ENCODE data around the gene SNAPIN. TPM values are rescaled to one million over a fixed set of nuclear protein-coding genes. Genes with fewer than 3 reads are reported as not detected.
"Not testable (repeated sequence)": the region's sequence is repeated elsewhere in the genome, so short reads cannot be mapped to it uniquely, and the experiment has no call there.

The SNAPIN gene
- total RNA-seq, 6 experiments from 2014 or later, result 14.6 to 33.2 (median 18.0) TPM

GRCh38 chr1:153670257-153670858 lies 11.9 kb downstream of the SNAPIN start:
- intact Hi-C loops (cut with DNase I), result loop anchor here (10.0 kb wide), 2 partner anchors 104 to 314 kb away; partner anchors contain the start of genes RAB13 (in 1 of the 2) and SLC27A3 (in 1 of the 2)
- Histone ChIP-seq H3K4me1 (peaks cover 0 to 24% (median 7%) of the 10 kb centered on the region in 4 donors), H3K9me3 (no peaks in the 10 kb centered on the region), H3K4me3 (peak overlapping the region; percentile 63 to 86 (median 64)), H3K27ac (peak overlapping the region; percentile 6 to 67 (median 59)), H3K36me3 (peaks cover 8 to 34% (median 20%) of the 10 kb centered on the region in 4 donors), H3K27me3 (no peaks in the 10 kb centered on the region)
- DNase-seq (peak in 2 of 3 donors; percentile 33 to 59), ATAC-seq (peak; percentile 13 to 29 (median 21))
- under 1% methylated on average over 22 of the region's 22 CpGs for WGBS (ENCODE audit: insufficient coverage, low coverage, low lambda C conversion rate, missing lambda C conversion rate)
- no peak for TF ChIP-seq POLR2A (IDR thresholded peaks at IDR 0.05)
- no peak for TF ChIP-seq CTCF (IDR thresholded peaks at IDR 0.05)

GRCh38 chr1:153670859-153671627 lies 12.5 kb downstream of the SNAPIN start, which contains the start of gene ILF2:
Gene ILF2 (minus strand): TSS chr1:153670993. CDS start chr1:153670922, 71 bp downstream.
- Histone ChIP-seq H3K4me1 (peaks cover 0 to 21% (median 6%) of the 10 kb centered on the region in 4 donors), H3K36me3 (peaks cover 4 to 28% (median 14%) of the 10 kb centered on the region in 4 donors), H3K4me3 (peak within 1 kb of the TSS; percentile 63 to 86 (median 64)), H3K27ac (peak within 1 kb of the TSS; percentile 73 to 85 (median 79)), H3K9me3 (no peaks in the 10 kb centered on the region), H3K27me3 (no peaks in the 10 kb centered on the region)
- WGBS (ENCODE audit: insufficient coverage, low coverage, low lambda C conversion rate, missing lambda C conversion rate), result under 1% methylated on average over 32 of the region's 35 CpGs
- ATAC-seq (peak; percentile 89 to 96 (median 95)), DNase-seq (peak; percentile 95 to 97 (median 97))
- TF ChIP-seq CTCF (IDR thresholded peaks at IDR 0.05) (peak in 3 of 4 donors; percentile 11 to 46 (median 43)), POLR2A (IDR thresholded peaks at IDR 0.05) (peak; percentile 79)
- intact Hi-C loops (cut with DNase I), result loop anchor here (10.0 kb wide), 2 partner anchors 104 to 314 kb away; partner anchors contain the start of genes RAB13 (in 1 of the 2) and SLC27A3 (in 1 of the 2)

GRCh38 chr1:153671628-153672353 lies 13.3 kb downstream of the SNAPIN start:
- Histone ChIP-seq H3K4me1 (peaks cover 0 to 21% (median 6%) of the 10 kb centered on the region in 4 donors), H3K36me3 (peaks cover 0 to 20% (median 10%) of the 10 kb centered on the region in 4 donors), H3K4me3 (peak overlapping the region; percentile 23 to 86 (median 37)), H3K27ac (peak overlapping the region; percentile 73 to 85 (median 79))
- intact Hi-C loops (cut with DNase I), result loop anchor here (10.0 kb wide), 2 partner anchors 103 to 313 kb away; partner anchors contain the start of genes RAB13 (in 1 of the 2) and SLC27A3 (in 1 of the 2)
- not testable (repeated sequence) for H3K27me3 ChIP-seq, H3K9me3 ChIP-seq, DNase-seq
- 10% methylated on average over 28 of the region's 28 CpGs for WGBS (ENCODE audit: insufficient coverage, low coverage, low lambda C conversion rate, missing lambda C conversion rate)
- ATAC-seq, result peak in 2 of 4 donors; percentile 0 to 1

- H3K27me3 ChIP-seq, result no peaks in the 10 kb centered on the region
- WGBS (ENCODE audit: insufficient coverage, low coverage, low lambda C conversion rate, missing lambda C conversion rate), result 87% methylated on average over 2 of the region's 2 CpGs
- peaks cover 0 to 25% (median 9%) of the 10 kb centered on the region in 4 donors for H3K4me1 ChIP-seq
- peaks cover 0 to 3% (median 0%) of the 10 kb centered on the region in 4 donors for H3K36me3 ChIP-seq
- no peak overlapping the region for H3K4me3 ChIP-seq
- ATAC-seq (no peak), DNase-seq (no peak)
- TF ChIP-seq POLR2A (IDR thresholded peaks at IDR 0.05) (no peak), CTCF (IDR thresholded peaks at IDR 0.05) (no peak)
- H3K27ac ChIP-seq, result no peak overlapping the region
- intact Hi-C loops (cut with DNase I), result loop anchor here (10.0 kb wide), 2 partner anchors 101 to 311 kb away; partner anchors contain the start of genes RAB13 (in 1 of the 2) and SLC27A3 (in 1 of the 2)
- no peaks in the 10 kb centered on the region for H3K9me3 ChIP-seq
Observed at GRCh38 chr1:153673511-153673910, 15.0 kb downstream of the SNAPIN start.

Data from right lobe of liver (tissue), 6 donors.